HG02623 (cell line): ENCODE measurements around the gene PPP1CA.

ENCODE experiments used
- ATAC-seq: cut with Tn5 transposase; IDR thresholded peaks from one replicate; pipeline ENCODE4 v1.9.1; 2021; ENCODE audit warnings: moderate library complexity; ENCODE audit not compliant: unreplicated experiment

PPP1CA gene

GRCh38 chr11:67387069-67387468, 14.6 kb downstream of the PPP1CA start:
- no peak for ATAC-seq

DNA sequence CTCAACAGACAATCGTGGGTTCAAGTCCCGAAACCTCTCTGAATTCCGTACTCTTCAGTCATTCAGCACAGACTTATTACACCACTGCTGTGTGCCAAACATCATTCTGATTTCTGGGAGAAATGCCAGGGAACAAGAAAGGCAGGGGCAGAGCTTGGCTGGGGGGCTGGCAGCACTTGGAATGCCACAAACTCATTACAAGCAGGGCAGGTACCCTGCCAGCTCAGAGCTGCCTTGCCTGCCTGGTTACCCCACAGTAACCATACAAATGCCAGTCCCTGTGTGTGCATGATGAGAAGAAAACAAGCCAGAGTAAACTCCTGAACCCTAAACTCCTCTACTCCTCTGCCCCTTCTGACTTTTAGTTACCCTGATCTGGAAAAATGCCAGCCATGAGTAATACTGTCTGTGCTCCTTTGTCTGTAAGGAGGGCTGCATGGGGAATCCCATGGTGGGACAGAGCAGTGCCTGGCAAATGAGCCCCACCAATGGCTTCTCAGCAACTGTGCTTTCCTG, 16.7 kb downstream of the PPP1CA start:
- no peak for ATAC-seq

GRCh38 chr11:67382276-67383136, 19.2 kb downstream of the PPP1CA start:
- ATAC-seq = no peak

DNA sequence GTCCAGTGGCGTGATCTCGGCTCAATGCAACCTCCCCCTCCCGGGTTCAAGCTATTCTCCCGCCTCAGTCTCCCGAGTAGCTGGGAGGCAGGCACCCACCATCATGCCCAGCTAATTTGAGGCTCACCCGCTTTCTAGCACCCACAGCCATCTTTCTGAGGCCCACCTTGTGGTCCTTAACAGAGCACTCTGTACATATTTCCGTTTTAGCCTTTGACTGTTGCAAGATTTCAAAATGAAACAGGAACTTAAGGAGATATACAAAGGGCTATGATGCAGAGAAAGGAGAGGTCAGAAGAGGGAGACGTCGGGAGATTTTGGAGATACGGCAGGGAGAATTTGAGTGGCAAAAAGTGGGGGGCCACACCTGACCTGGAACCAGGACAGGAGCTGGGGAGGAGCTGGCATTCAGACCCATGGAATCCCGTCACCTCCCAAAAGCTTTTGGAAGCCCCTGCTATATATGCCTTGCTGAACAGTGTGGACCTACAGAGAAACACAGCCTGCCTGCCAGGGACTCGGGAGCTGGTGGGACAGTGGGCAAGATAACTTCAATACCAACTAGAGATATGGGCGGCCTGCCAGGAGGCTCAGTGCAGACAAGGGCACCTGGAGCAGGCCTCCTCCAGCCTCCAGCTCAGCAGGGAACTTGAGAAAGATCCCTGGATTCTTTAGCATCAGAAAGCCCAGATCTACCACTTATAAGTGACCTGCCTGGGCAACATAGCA, 20.2 kb downstream of the PPP1CA start:
- ATAC-seq = no peak

DNA sequence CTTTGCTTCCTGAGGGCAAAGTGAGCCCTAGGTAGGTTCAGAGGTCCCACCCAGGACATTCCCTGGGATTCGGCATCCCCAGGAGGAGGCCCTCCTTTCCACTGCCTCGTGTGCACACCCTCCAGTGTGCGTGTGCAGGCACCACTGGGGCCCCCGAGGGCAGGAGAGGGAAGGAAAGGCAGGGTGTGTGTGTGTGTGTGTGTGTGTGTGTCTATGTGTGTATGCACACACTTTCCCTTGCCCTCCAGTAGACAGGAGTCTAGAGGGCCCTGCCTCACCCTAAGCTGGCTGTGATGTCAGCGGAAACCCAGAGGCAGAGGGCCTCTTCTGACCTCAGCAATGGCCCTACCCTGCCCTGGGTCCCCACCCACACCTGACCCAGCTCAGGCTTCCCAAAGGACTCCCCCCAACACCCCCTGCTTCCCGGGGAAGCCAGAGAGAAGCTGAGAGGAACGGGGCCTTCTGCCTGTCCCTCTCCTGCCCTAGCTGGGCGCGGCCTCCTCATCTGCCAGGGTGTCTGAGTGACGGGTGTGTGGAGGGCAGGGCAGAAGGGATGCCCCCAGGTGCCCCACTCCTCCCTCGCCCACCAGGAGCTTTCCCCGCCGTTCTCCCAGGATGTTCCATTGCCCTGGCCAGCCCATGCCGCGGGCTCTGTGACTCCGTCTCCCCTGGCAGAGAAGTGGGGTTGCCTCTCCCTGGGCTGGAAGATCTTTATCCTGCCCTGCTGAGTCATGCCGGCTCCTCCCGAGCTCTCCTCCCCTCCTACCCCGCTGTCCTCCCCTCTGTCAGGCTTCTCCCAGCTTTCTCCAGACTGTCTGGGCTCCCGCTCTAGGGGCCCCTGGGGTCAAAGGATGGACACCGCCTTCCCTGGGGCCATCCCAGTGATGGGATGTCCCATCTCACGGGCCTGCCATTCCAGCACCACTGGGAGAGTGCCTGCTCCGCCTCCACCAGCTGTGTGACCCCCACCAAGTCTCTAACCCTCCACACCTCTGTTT, 22.3 kb downstream of the PPP1CA start:
- ATAC-seq = no peak

DNA sequence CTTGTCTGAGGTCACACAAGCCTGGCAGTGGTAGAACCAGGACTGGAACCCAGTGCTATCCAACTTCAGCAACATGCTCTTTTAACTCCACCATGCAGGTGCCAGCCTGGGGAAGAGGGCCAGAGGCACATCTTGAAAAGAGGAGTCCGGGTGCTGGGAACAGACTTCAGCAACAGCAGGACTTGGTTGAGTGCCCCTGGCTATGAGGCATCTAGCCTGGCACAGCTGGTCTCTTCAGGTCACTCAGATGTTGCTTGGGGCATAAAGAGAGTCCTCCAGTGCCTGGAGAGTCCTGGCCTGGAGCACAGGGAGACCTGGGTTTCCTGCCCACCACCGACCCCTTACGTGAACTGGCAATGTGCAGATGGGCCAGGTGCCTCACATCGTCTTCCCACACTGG, 23.1 kb downstream of the PPP1CA start:
- no peak for ATAC-seq

DNA sequence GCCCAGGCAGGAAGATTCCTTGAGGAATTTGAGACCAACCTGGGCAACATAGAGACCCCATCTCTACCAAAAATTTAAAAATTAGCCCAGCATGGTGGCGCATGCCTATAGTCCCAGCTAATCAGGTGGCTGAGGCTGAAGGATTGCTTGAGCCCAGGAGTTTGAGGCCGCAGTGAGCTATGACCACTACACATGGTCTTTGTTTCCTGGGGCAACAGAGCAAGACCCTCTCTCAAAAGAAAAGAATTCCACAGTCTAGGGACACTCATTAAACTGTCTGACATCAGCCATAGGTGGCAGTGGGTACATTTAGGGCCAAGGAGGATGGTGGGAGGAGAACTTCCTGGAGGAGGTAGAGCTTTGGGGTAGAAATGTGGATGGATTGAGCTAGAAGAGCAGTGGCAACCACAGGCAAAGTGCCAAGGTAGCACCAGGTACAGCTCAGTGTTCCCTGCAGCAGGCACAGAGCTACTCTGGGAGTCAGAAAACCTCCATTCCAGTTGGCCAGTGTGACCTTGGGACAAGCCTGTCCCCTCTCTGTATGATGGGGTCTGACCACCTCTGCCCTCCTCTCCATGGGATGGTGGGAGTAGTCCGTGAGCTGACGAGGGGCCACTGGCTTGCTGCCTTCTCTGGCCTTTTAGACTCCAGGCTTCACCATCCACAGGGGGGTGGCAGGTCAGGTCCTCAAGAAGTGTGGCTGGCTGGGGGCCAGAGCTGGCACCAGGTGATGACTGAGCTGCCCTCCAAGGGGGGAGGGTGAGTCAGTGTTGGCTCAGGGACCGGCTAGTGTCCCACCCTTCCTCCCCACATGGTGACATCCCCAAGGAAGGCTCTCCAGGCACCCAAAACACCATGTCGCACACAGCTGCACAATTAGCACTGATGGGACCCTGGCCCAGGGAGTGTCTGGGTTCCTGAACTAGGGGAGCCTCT, 24.5 kb downstream of the PPP1CA start:
- ATAC-seq = no peak

DNA sequence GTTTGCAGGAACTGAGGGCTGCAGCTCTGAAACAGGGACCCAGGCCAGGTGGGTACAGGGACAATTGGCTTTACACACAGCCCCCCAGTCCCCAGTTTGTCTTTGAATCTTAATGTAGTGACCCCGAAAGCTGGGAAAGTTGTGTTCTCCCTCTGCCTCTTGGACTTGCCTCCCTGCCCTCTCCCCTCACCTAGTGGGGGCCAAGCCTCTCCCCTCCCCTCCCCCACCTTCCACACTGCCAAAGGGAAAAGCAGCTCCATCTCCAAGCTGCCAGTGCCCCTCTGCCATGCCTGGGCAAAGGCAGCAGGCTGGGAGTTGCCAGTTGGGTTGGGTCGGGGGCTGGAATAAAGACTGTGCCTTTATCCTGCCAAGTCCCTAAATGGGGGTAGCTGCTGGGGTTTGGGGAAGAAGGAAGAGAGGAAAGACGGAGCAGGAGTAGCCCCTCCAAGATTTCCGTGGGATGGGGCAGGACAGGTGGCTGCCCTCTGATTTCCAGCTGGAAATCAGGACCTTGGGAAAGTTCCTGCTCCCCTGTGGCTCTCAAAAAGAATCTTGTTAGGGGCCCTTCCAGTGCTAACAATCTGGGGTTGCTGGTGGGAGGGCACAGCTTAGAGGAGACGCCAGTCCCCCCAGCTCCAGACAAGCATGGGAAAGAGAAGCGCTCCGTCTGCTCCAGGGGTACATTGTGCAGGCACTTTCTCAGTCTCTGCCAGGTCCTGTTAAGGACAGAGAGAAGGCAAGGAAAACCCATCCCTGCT, 25.4 kb downstream of the PPP1CA start:
- no peak for ATAC-seq

DNA sequence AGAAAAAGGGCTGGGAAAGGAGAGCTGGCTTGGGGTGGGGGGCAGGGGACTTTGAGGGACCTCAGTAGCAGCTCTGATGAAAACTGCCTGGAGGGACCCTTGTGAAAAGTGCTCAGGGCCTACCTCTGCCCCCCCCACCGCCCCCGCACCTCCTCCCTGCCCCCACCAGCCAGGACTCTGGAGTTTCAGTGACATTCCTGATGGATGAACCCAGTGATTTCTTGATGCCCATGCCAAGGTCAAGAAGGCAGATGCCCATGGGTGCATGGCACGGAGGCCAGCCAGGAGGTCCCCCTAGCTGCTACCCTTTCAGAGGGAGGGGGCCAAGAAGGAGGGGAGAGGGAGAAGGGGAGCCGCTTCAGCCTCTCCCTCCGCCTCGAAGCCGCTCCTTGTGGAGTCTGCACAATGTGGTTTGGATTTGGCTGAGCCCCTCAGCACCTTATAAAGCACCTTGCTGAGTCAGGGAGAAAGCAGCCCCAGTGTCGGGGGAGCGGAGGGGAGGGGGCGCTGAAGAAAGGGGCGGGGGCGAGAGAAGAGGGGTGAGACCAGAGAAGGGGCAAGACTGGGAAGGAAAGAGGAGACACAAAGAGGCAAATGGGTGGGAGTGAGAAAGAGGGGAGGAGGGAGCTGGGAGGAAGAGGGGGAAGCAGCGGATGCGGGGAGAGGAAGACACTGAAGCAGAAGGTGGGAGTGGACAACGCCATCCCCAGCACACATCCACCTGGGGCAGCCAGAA, 26.2 kb downstream of the PPP1CA start:
- ATAC-seq = no peak

GRCh38 chr11:67374571-67375281, 26.9 kb downstream of the PPP1CA start:
- no peak for ATAC-seq

- no peak for ATAC-seq
Measured at GRCh38 chr11:67373648-67374570, 27.7 kb downstream of the PPP1CA start.

DNA sequence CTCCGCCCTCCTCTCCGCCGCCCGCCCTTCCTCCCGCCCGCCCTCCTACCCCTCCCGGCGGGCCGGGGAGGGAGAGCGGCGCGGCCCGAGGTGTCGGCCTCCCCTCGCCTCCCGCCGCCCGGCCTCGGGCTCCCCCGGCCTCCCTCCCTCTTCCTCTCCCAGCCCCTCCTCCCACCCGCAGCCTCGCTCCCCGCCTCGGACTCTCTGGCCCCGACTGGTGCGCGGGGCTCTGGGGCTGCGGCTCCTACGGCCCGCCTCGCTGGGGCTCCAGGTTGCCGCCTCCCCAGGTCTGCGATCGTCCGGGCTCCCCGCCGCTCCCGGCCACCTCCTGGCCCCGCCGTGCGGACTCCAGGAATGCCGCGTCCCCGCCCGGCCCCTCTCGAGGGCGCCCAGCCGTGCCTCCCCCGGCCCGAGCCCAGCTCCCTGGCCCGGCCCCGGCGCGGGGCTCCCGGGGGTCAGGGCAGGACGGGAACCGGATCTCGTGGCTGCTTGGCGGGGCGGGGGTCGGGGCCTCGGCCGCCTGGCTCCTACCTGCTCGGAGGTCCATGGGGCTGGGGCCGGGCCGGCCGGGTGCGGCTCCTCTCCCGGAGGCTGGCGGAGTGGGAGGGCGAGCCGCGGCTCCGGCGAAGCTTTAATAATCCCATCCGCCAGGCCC, 28.5 kb downstream of the PPP1CA start, which contains the start of gene CLCF1:
Gene CLCF1, minus strand, starts transcription at position 606 of the 655 bp plus-strand sequence. Its CDS starts 59 bp downstream, at position 547.
- no peak for ATAC-seq

DNA sequence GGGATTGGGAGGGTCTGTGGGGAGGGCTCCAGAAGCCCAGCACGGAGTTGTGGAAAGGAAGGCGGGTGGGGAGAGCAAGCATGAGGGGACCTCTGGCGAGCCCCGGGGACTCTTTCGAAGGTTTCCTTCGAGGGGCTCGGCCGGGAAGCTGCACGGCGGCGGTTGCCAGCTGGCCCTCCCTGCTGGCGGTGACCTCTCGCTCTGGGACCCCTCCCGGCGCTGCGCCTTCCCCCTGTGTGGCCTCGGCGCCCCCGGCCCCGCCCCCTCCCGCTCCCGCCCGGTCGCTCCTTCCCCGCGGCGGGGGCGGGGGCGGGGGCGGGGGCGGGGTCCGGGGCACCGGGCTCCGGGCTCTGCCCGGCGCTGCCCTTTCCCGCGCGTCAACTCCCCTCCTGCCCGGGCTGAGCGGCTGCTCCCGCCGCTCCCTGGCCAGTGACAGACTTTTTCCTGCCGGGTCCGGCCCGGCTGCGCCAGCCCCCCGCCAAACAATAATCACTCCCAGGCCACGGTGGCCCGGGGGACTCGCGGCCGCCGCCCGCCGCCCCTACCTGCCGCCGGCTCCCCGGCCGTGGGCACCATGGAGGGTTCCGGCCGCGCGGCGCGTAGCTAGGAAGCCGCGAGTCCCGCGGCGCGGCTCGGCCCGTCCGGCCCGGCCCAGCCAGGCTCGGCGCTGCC, 29.2 kb downstream of the PPP1CA start:
- no peak for ATAC-seq

- no peak for ATAC-seq
Measured at GRCh38 chr11:67371911-67372320, 29.7 kb downstream of the PPP1CA start.

DNA sequence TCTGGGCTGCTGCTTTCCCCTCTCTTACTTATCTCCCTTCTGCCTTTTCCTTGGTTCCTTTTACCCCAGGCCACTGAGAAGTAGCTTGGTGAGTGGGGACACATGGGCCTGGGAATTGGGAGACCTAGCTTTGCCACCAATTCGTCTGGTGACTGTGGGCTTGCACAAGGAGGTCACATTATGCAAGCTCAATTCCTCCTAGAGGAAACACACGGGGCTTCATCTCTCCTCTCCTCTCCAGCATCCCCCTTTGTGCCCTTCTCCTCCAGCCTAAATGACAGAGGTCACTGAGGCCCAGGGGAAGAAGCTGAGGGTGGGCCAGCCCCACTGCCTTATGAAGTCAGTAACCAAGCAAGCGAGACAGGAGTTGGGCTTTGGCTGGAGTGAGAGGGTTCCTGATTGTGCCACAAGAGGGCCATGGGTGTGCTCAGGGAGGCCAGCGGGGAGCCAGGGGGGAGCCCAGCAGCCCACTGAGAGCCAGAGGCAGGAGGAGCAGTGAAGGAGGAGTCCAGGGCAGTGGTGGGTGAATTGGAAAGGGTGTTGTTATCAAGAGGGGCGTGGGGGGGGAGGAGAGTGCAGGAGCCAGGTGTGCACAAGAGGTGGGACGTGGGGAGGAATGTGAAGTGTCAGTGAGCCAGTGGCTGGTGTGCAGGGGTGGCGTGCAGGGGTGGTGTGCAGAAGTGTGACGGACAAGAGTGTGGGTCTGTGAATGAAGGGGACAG, 30.3 kb downstream of the PPP1CA start:
- ATAC-seq = no peak
